ENCODE results near the gene KMT2A. TPM values are rescaled to one million over a fixed set of nuclear protein-coding genes. Genes with fewer than 3 reads are reported as not detected.

KMT2A gene
- total RNA-seq, 1 experiment from 2014 or later, result 62.0 TPM

GRCh38 chr11:118514103-118514502 lies 77.8 kb downstream of the KMT2A start:
- Mint-ChIP-seq H3K27me3 (ENCODE audit: low read depth) (no peaks in the 10 kb centered on the region), H3K4me1 (peaks cover 23 to 27% of the 10 kb centered on the region in 2 experiments), H3K36me3 (ENCODE audit: insufficient read depth in 1 of 3, low read depth in 3 of 3) (peaks cover 42 to 78% (median 78%) of the 10 kb centered on the region in 3 experiments), H3K9me3 (no peaks in the 10 kb centered on the region), H3K4me3 (no peak overlapping the region), H3K27ac (peak overlapping the region; percentile 2 to 68 (median 44); a peak in 4 of 7 replicates)
- Histone ChIP-seq H3K4me1 (ENCODE audit: insufficient read depth, low read length) (0 out of 2 replicates have a peak, but pooled peaks cover 3% of the 10 kb centered on the region), H3K4ac (ENCODE audit: low read depth, low read length) (no peak overlapping the region), H3K79me1 (ENCODE audit: insufficient read depth, low read depth, low read length, poor library complexity, severe bottlenecking) (no peaks in the 10 kb centered on the region), H3K27me3 (ENCODE audit: insufficient read depth, low read length) (no peaks in the 10 kb centered on the region), H3K23ac (ENCODE audit: insufficient read length, low read depth, low read length) (no peak overlapping the region), H3T11ph (ENCODE audit: low read length) (no peak overlapping the region), H3K18ac (ENCODE audit: insufficient read length, low read depth, low read length) (no peak overlapping the region), H2BK120ac (ENCODE audit: low read depth, low read length, poor library complexity, severe bottlenecking) (no peak overlapping the region), H2BK20ac (ENCODE audit: low read depth, low read length, poor library complexity, severe bottlenecking) (no peak overlapping the region), H3K79me2 (ENCODE audit: insufficient read depth, low read length) (no peaks in the 10 kb centered on the region), H4K5ac (ENCODE audit: insufficient read length, low read depth, low read length) (no peak overlapping the region), H3K23me2 (ENCODE audit: insufficient read length, low read depth, low read length, poor library complexity, severe bottlenecking) (no peaks in the 10 kb centered on the region), H3K27ac (ENCODE audit: insufficient read length, low read depth, low read length) (no peak overlapping the region), H3K4me2 (ENCODE audit: insufficient read depth, insufficient read length, low read length) (no peak overlapping the region), H4K8ac (replicated peaks; ENCODE audit: insufficient read length, low read depth, low read length) (no peak overlapping the region), H4K91ac (ENCODE audit: insufficient read length, low read depth, low read length) (no peak overlapping the region), H2BK12ac (ENCODE audit: insufficient read length, low read depth, low read length) (no peak overlapping the region), H4K20me1 (ENCODE audit: control insufficient read depth, insufficient read depth, insufficient read length) (no peaks in the 10 kb centered on the region), H3K9ac (ENCODE audit: extremely low read depth, insufficient read length, low read length) (no peak overlapping the region), H2AK5ac (ENCODE audit: insufficient read length, low read length) (no peak overlapping the region), H2AFZ (ENCODE audit: low read length) (no peak overlapping the region), H2BK15ac (ENCODE audit: low read depth, low read length) (no peak overlapping the region), H2BK5ac (ENCODE audit: insufficient read length, low read length) (no peak overlapping the region), H3K9me3 (ENCODE audit: control insufficient read depth, low read depth, low read length) (no peaks in the 10 kb centered on the region), H3K56ac (ENCODE audit: insufficient read length, low read depth, low read length) (no peak overlapping the region), H3K14ac (ENCODE audit: insufficient read depth, low read length) (no peak overlapping the region)
- WGBS (ENCODE audit: extremely low coverage, insufficient read length, low lambda C conversion rate), result no CpG with 5 or more reads among the region's 7 CpGs
- DNase-seq, result no peak
- TF ChIP-seq CTCF (conservative IDR thresholded peaks at IDR 0.05), result no peak
